ENCODE data around the gene PARD3B.

Gene PARD3B

GRCh38 chr2:205531489-205532148, 986.3 kb downstream of the PARD3B start:
- H3K4me3 ChIP-seq (ENCODE audit: low read depth, low read length): no peak overlapping the region
- no peak for TF ChIP-seq POLR2A (IDR thresholded peaks at IDR 0.05; ENCODE audit: extremely low read depth, insufficient read length)
- TF ChIP-seq, protein P1, sequence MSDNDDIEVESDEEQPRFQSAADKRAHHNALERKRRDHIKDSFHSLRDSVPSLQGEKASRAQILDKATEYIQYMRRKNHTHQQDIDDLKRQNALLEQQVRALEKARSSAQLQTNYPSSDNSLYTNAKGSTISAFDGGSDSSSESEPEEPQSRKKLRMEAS (IDR thresholded peaks at IDR 0.05; ENCODE audit: low read depth, low read length): no peak
- TF ChIP-seq MYC (IDR thresholded peaks at IDR 0.05; ENCODE audit: low read depth, low read length): no peak
- TF ChIP-seq, protein P2, sequence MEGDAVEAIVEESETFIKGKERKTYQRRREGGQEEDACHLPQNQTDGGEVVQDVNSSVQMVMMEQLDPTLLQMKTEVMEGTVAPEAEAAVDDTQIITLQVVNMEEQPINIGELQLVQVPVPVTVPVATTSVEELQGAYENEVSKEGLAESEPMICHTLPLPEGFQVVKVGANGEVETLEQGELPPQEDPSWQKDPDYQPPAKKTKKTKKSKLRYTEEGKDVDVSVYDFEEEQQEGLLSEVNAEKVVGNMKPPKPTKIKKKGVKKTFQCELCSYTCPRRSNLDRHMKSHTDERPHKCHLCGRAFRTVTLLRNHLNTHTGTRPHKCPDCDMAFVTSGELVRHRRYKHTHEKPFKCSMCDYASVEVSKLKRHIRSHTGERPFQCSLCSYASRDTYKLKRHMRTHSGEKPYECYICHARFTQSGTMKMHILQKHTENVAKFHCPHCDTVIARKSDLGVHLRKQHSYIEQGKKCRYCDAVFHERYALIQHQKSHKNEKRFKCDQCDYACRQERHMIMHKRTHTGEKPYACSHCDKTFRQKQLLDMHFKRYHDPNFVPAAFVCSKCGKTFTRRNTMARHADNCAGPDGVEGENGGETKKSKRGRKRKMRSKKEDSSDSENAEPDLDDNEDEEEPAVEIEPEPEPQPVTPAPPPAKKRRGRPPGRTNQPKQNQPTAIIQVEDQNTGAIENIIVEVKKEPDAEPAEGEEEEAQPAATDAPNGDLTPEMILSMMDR (IDR thresholded peaks at IDR 0.05; ENCODE audit: low read depth, low read length): no peak
- DNase-seq (ENCODE audit: low read depth): no peak

- TF ChIP-seq, protein P1 (IDR thresholded peaks at IDR 0.05; ENCODE audit: low read depth, low read length): no peak
- TF ChIP-seq, protein P2 (IDR thresholded peaks at IDR 0.05; ENCODE audit: low read depth, low read length): no peak
- TF ChIP-seq MYC (IDR thresholded peaks at IDR 0.05; ENCODE audit: low read depth, low read length) (no peak), POLR2A (IDR thresholded peaks at IDR 0.05; ENCODE audit: extremely low read depth, insufficient read length) (no peak)
- no peak for DNase-seq (ENCODE audit: low read depth)
- H3K4me3 ChIP-seq (ENCODE audit: low read depth, low read length): no peak overlapping the region
Observed at GRCh38 chr2:205535001-205535400, 989.7 kb downstream of the PARD3B start.

DNA sequence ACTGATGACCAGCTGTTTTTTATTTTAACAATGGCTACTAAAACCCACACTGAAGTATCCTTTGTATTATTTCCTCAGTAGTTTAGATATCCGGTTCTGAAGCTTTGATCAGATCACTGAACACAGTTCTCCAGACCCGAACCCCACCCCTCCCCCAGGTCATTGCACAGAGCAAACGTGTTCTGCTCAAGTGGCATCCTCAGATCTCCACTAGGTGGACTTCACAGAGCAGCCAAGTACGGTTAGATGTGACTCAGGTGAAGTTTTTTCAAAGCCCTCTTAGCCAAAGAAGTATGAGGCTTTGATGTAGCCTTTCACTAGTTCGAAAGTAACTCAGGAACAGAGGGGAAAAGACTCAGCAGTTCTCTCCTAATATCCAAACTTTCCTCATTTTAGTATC, 994.3 kb downstream of the PARD3B start:
- H3K4me3 ChIP-seq (ENCODE audit: low read depth, low read length): no peak overlapping the region
- TF ChIP-seq, protein P2 (IDR thresholded peaks at IDR 0.05; ENCODE audit: low read depth, low read length): peak; percentile 1
- no peak for TF ChIP-seq POLR2A (IDR thresholded peaks at IDR 0.05; ENCODE audit: extremely low read depth, insufficient read length)
- no peak for DNase-seq (ENCODE audit: low read depth)

- DNase-seq (ENCODE audit: low read depth): no peak
- TF ChIP-seq, protein P2 (IDR thresholded peaks at IDR 0.05; ENCODE audit: low read depth, low read length): no peak
- TF ChIP-seq, protein P1 (IDR thresholded peaks at IDR 0.05; ENCODE audit: low read depth, low read length): no peak
- no peak for TF ChIP-seq POLR2A (IDR thresholded peaks at IDR 0.05; ENCODE audit: extremely low read depth, insufficient read length)
- TF ChIP-seq MYC (IDR thresholded peaks at IDR 0.05; ENCODE audit: low read depth, low read length): no peak
- H3K4me3 ChIP-seq (ENCODE audit: low read depth, low read length): no peak overlapping the region
Observed at GRCh38 chr2:205540036-205540435, 994.8 kb downstream of the PARD3B start.

DNA sequence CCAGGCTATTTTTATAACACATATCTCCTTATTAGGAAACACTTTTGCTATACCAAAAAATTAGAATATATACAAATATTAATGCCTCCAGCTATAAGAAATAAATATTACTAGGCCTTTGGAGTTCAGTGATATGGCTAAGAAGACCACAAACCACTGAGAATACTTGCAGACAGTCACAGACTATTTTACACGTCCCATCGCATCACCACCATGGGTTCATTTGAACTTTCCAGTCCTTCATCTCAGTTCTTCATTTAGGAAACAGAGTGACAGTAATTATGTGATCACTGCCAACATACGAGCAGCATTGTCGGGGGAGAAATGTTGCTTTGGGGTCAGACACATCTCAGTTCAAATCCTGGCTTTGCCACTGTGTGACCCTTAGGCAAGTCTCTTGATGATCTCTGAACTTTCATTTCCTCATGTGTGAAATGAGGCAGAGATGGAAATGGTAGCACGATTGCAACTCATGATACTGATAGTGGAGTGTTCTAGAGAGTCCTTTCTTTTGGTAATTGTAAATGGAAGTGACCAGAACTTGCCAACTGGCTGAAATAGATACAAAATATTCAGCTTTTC, 998.1 kb downstream of the PARD3B start:
- TF ChIP-seq, protein P1 (IDR thresholded peaks at IDR 0.05; ENCODE audit: low read depth, low read length): no peak
- TF ChIP-seq POLR2A (IDR thresholded peaks at IDR 0.05; ENCODE audit: extremely low read depth, insufficient read length) (no peak), MYC (IDR thresholded peaks at IDR 0.05; ENCODE audit: low read depth, low read length) (no peak)
- TF ChIP-seq, protein P2 (IDR thresholded peaks at IDR 0.05; ENCODE audit: low read depth, low read length): no peak
- DNase-seq (ENCODE audit: low read depth): no peak
- H3K4me3 ChIP-seq (ENCODE audit: low read depth, low read length): no peak overlapping the region
